Superior temporal gyrus (tissue), 1 donor: ENCODE measurements around the gene SAMD4A.
"Not testable (repeated sequence)": the region's sequence is repeated elsewhere in the genome, so short reads cannot be mapped to it uniquely, and the experiment has no call there.

Experiments
- DNase-seq: peaks from one replicate; pipeline ENCODE4 v3.0.0-alpha.2; 2016; ENCODE audit errors: extremely low spot score

Gene SAMD4A

DNA sequence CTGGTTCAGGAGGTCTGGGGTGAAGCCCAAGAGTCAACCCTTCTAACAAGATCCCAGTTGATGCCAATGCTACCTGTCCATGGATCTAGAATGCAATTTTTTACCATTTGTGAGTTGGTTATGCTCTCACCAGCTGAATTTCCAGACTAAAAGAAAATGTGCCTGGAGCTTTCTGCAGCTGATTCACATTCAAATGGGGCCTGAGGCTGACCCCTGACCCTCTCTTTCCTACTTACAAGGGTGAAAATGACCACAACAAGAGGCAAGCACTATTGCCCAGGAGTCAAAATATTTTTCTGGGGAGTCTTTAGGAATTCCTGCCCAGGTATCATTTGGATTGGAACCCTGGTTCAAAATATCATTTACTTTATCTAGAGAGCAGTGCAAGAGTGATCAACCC is 159.1 kb downstream of the SAMD4A start:
- no peak for DNase-seq

DNA sequence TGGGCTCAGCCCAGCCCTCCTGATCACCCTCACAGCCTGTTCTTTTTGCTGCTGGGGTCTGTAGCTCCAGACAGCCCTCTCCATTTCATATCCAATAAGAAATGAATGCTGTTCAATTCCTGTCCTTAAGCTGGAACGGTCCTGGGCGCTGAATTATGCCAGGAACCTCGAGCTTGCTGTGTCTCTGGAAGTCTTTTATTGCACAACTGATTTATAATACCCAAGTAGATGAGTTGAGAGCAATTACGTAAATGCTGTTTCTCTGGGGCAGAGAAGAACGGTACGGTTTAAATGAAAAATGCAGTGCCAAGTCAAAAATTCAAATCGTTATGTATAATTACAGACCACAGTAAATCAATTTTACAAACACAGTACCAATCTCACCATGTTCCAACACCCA is 161.0 kb downstream of the SAMD4A start:
- no peak for DNase-seq

DNA sequence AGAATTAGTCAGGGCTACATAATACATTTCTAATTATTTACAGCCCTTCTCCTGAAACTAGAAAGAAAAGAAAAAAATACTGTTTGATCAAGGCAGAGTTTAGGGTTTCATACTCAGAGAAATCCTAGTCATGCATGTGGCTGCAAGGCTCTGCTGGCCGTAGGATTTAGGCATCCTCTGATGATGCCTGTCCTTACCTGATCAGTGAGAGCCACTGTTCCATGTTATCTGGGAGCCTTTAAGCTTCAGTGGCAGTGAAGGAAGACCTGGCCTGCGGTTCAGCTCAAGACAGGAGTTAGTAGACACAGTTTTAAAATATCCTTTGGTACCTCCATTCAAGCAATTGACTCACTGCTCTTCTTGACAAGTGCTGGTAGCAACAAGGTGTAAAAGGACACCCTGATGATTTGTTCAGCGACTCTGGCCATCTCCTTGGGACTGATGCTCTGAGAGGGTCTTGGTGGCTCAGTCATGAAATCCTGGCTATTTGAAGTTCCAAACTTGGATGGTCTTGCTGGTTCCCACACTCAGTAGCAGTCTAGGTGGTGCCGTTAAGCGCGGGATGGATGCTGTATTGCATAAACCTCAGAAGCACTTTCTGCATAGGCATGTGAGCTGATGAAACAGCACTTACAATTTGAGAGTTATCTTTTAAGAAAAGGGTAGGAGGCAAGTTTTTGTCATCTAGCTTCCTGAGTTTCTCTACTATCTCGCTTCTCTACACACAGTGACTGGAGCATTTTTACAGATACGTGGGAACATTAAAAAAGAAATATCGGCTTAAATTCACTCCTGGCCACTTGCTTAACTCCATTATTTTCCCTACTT is 162.0 kb downstream of the SAMD4A start:
- DNase-seq, result no peak

DNA sequence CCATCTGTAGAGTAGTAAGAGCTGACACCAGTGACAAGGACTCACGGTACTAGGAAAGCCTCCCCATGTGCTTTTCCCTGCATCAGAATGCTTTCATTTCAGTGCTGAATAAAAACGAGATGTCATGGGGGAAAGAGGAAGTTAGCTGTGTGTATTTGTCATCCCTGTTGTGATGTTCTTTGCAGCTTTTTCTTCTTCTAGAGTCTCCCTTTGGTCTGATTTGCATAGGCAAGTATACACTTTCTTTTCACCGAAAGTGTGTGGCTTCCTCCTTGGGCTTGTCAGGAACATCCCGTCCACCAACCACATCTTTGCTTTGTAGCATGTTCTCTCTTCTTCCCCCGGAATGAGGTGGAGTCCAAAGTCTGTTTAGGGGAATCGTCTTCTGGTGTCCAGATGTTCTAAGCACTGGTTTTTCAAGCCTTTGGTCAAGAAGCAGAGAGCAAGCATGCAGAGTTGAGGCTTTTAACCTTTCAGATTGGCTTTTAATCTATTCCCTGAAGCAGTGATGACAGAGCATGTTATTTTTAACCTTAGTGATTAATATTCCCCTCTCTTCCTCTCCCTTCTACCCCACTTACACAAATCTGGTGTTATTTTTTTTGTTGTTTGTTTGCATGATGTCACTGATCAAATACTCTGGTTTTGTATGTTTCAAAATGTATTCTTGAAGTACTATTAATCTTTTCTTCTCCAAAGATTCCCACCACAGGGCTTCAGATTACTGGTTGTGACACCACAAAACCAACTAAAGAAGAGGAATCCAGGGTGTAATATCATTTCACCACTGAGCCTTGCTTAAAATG is 163.4 kb downstream of the SAMD4A start:
- no peak for DNase-seq

DNA sequence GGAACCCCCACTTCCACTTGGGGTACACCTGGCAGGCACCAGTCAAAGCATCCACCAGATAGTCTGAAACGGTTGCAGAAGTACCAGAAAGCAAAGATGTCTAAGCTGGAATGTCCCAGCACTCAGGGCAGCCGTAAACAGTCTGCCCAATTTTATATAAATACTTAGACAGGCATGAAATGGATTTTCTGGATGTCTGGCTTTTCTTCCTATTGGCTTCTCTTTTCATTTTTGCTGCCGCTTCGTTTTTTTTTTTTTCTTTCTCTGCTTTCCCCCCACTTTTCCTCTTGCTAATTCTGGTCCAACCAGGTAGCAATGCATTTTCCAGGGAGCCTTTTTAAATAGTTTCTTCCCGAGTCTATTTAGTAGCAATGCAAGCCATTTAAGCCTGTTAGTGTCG is 168.0 kb downstream of the SAMD4A start:
- DNase-seq, result no peak

DNA sequence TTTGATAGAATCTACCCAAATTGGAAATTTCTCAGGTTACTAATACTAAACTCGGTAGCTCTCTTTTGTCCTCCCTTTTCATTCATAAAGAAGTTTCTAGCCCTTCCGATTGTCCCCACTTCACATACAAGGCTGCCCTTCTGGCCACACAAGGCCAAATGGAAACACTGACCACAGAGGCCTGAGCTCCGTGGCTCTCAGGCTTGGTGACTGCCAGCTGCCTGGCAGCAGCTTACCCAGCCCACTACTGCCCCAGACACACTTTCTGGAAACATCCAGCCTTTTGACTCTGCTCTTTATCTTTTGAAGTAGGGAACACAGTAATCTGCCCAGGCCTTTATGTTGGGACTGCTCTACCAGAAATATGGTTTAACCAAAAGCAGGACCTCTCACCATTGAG is 168.5 kb downstream of the SAMD4A start:
- no peak for DNase-seq

DNA sequence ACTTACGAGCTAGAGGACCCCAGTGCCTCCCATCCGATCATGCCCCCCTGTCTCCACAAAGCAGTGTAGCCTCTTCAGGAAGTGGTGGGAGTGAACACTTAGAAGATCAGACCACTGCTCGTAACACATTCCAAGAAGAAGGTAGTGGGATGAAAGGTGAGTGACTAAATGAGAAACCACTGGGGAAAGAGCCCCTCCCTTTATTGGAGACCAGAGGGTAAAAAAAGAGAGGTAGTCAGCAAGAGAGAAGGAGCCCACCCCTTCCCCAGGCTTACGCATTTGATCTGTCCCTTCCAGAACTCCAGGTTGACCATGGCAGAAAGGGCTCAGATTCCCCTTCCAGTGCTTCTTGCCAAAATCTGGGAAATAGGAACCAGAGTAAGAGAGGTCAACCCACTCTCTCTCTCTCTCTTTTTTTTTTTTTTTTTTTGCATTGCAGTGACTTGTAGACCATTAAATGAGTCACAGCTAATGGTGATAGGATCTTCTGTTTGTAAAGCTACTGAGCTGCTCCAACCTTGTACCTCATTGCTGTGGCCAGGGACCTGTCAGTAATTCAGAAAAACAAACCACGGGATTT is 170.3 kb downstream of the SAMD4A start:
- DNase-seq, result no peak

DNA sequence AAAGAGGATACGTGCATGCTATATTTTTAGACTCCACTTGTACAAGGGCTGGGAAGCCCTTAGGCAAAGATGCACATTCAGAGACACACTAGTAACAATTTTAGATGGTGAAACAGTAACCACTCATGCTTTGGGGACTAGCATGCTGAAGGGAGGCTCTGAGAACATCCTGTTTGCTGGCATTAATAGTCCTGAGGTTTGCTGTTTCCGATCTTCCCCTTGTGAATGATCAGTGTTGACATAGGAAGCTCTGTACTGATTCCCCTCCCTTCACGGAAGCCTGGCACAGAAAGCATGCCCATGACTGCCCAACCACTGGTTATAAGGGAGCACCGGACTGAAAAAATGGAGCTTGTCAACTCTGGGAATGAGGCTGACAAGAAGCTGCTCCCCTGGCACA is 171.1 kb downstream of the SAMD4A start:
- no peak for DNase-seq

DNA sequence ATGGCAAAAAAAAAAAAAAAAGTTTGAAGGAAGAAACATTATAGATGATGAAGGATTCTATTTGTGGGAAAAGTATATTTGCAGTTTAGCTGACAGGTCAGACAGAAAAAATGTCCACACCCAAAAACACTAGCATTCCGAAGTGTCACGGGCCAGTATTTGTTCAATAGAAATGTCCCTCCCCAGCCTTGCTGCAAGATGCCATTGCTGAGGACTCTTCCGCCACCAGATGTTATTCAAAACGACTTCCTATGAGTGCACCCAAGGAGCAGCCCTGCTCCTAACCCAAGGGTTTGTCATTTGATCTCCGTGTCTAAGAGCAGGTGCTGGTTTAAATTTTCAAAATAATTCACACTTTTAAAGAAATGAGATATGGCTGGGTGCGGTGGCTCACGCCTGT is 172.6 kb downstream of the SAMD4A start:
- DNase-seq, result no peak

DNA sequence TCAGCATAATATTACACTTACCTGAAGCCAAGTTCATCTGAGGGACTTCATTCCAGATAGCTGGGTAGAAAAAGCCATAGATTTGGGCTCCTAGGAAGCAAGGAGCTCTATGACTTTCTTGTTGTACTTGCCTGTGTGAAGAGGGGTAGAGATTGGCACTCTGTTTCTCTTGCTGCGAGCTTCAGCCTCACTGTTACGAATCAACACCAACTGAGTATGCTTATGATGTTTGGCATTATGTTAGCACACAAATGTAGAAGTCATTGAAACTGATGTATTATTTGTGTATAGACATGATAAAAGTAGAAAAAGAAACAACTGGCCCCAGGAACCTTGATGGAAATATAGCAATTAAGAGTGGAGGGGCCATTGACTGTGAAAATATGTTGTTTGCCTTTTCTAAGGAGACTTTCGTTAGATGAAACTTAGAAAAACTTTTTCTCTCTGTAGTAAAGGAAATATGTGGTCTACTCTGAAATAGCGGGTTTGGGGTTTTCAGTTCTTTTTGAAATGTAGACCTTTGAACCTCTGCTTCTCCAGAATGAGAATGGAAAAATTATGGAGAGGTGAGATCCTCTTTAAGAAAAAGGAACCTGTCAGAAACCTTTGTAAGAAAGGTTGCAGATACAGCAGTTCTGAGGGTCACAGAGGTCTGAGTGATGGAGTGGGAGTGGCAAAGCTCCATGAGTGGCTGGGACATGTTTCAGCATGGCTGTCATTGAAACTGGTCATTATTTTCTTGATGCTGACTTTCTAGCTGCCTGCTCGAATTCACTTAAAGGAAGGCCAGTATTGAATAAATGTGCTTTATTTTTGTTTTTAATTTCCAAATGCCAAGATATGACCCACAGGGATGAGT is 175.8 kb downstream of the SAMD4A start:
- no peak for DNase-seq

DNA sequence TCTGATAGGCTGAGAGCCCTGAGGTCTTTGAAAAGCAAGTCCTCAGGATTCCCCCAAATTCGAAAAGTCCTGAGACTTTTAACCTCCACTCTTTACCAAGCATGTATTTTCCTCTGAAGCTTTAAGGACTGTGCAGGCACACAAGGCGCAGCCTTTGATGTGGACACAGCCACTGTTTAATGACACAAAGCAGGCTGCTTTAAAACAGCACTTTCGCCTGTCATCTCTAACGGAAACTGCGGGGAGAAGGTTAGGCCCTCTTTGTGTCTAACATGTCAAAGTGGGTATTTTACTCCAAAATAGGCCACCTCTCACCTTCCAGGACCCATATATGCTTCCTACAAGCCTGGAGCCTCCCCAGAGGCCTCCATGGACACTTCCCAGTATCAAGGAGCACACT is 176.5 kb downstream of the SAMD4A start:
- DNase-seq, result no peak

DNA sequence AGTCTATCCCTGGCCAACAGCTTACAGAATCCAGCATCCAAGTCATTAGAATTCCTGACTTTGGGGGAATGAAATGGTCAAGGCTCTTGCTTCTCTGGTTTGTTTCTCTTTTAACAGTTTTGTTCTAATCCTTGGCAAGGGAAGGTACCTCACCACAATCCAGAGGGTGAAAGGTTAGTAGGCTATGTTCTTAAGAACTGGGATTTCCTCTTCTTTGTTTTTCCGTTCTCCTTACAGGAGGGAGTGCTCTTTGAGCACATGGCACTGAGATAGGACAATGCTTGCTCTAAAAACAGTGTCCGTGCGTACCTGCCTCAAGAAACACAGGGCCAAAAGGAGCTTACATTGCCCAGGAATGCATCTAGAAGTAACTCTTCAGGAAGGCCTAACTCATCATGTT is 179.1 kb downstream of the SAMD4A start:
- DNase-seq, result no peak

DNA sequence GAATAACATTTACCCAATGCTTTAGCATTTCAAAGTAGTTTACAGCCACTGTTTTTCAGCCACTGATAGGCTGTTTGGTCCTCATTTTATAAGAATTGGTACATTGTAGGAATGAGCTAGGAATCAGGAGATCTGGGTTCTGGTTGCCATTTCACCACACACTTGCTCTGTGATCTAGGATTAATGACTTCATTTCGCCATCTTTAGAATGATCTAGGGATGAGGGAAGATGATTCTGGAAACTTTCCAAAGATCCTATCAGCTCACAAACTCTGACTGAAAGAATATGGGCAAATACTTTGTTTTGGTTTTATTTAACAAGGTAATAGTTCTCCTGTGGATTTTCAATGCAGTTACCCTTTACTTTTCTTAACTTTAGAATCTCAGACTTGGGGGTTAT is 180.7 kb downstream of the SAMD4A start:
- no peak for DNase-seq

DNA sequence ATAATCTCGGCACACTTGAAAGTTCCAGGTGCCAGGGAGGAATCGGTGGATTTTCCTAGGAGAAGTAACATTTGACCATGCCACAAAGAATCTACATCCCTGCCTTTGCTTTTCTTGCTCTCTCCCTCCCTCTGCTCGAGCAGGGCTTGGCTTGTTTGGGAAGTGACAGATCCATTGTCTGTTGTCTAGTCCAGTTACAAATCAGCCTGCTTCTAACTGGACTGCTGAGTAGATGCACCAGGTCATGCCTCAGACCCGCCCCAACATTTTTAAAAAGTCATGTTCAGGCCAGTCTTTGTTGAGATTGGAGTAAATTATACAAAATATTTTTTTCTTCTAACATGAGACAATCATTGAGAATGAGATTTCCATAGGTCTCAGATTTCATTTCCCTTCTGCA is 182.3 kb downstream of the SAMD4A start:
- no peak for DNase-seq

DNA sequence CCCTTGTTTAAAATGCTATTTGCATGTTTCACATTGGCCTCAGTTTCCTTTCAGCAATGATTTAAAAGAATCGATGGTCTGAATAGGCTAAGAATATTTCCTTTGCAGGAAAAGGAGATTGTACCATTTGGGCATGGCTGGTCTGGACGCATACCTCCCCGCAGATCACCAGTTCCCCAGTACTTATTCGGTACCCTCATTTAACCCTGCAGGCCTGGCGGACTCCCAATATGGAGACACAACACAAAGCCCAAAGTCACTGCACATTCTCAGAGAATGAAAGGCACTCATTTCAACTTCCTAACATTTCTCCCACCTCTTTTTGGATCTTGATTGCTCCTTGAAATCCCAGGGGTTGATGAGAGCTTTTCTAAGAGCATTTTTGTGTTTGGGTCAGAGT is 182.8 kb downstream of the SAMD4A start:
- DNase-seq, result no peak

DNA sequence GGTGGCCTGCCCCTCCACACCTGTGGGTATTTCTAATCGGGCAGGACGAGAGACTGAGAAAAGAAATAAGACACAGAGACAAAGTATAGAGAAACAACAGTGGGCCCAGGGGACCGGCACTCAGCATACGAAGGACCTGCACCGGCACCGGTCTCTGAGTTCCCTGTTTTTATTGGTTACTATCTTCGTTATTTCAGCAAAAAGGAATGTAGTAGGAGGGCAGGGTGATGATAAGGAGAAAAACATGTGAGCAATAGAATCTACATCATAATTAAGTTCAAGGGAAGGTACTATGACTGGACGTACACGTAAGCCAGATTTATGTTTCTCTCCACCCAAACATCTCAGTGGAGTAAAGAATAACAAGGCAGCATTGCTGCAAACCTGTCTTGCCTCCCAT is 185.7 kb downstream of the SAMD4A start:
- DNase-seq, result not testable (repeated sequence)

DNA sequence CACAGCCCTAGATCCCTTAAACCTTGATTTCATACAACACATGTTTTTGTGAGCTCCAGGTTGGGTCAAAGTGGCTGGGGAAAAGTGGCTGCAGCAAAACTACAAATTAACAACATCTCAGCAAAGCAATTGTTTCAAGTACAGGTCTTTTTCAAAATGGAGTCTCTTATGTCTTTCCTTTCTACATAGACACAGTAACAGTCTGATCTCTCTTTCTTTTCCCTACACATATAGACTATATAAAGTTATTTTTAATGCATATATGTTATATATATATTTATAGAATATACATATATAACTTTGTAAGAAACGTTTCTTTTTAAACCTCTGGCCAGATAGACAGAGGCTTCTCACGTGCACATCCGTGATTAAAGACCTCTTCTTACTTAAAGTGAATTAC is 186.5 kb downstream of the SAMD4A start:
- DNase-seq, result not testable (repeated sequence)

DNA sequence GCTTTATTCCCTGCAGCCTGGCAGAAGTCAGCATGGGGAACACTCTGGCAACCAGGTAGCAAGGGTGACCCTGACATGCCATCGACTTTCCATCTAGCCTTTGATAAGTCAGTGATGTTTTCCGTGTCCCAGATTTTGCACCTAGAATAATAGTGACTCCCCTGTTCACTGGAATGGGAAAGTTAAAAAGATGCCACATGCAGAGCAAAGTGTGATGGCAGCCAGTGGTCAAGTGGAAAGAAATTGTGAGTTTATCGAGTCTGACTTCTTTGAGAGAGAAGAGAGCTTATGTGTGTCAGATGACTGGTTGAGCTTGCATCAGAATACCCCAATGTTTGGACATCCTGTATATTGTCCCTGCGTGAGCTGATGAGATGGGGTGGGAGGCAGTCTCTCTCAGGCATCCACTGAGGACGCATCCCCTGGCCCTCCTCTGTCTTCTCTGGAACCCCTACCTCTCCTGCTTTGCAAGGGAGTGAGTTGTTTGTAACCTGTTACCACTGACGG is 187.2 kb downstream of the SAMD4A start:
- DNase-seq, result no peak

DNA sequence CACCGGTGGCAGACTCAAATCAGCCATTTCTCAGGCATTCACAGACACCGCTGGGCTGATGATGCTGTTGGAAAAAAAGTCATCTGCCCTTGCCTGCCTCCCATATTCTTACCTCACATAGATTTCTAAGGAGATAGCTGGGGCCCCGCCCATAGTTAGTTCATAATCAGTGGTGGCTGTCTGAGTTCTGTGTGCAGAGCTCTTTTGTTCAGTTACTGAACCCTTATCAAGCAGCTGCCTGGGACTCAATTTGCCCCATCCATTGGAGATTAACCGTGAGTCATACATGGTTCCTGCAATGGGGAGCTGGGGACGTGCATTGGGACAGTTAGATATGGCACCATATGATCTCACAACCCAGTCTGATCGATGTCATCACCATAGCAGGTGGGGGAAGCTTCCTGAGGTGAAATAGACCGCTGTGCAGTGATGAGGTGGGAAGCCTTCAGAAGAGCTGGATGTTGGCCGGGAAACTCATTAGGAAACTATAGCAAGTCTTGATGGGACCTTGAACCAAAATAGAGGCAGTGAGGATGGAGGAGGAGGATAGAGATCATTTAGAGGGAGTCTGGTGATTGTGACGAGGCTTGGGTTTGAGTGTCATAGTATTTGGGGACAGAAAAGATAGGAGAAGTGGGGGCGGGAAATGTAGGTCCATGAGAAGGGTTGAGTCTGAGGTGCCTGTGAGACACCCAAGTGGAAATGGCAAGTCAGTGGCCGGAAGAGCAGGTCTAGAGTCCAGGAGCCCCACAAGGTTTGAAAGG is 187.9 kb downstream of the SAMD4A start:
- no peak for DNase-seq

DNA sequence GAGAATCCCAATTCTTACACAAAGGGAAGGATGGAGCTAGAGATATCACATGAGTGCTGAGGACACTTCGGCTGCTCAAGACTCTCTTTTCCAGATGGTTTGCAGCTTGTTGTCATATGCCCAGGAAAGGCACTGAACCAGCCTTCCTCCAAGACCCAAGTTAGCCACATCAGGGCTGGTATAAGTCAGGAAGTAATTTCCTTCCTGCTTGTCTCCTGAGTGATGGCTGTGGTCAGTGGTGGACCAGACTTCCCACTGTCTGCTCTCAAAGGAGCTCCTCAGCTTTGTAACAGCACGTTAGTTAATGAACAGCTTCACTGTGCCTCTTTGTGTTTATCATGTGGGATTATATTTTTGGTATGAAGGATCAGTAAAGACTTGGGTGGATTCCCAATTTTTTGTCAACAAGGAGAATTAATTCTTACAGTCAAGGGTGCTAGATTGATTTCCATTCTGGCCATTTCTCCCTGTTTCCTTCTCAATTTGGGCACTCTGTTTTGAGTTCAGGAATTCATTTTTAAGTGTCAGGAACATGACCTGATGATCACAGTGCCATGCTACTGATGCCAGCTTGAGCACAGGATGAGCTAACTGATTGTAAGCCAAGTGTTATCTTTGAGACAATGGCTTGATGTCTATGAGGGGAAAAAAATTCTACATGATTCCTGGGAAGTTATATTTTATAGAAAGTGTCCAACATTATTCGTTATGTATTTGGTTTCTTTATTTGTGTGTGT is 189.9 kb downstream of the SAMD4A start:
- no peak for DNase-seq
